Muscle of leg (tissue), 16 donors: ENCODE results near the gene CXorf51A. TPM values are rescaled to one million over a fixed set of nuclear protein-coding genes. Genes with fewer than 3 reads are reported as not detected.
"Not testable (repeated sequence)": the region's sequence is repeated elsewhere in the genome, so short reads cannot be mapped to it uniquely, and the experiment has no call there.

Source experiments
- DNase-seq: peaks from one replicate; pipeline ENCODE4 v3.0.0; 2013
- H3K27ac ChIP-seq: one replicate; pipeline ENCODE4 v1.5.1; 2013; ENCODE audit warnings: mild to moderate bottlenecking, low read length, control low read depth
- H3K27me3 ChIP-seq: one replicate; pipeline ENCODE4 v1.6.1; 2013; ENCODE audit warnings: low read length; ENCODE audit not compliant: control insufficient read depth, insufficient read depth
- H3K36me3 ChIP-seq: one replicate; pipeline ENCODE4 v1.6.1; 2013; ENCODE audit warnings: low read length; ENCODE audit not compliant: control insufficient read depth, insufficient read depth
- H3K4me1 ChIP-seq: one replicate; pipeline ENCODE4 v1.6.1; 2013; ENCODE audit warnings: low read length; ENCODE audit not compliant: control insufficient read depth, insufficient read depth
- H3K4me3 ChIP-seq: one replicate; pipeline ENCODE4 v1.5.1; 2013; ENCODE audit warnings: low read length, control low read depth
- H3K9me3 ChIP-seq: replicated peaks from 2 replicates; pipeline ENCODE4 v1.6.1; 2013; ENCODE audit warnings: low read depth, low read length; ENCODE audit not compliant: control insufficient read depth
- WGBS: methylation state at CpG from one replicate; pipeline ENCODE4 v1.1.5; 2013; ENCODE audit warnings: missing lambda C conversion rate; ENCODE audit not compliant: insufficient coverage; 5-methylcytosine and 5-hydroxymethylcytosine counted together
- long read RNA-seq, 11 donors: transcript quantifications; one replicate each; lab custom pipeline, GENCODE V29; 2026
- polyA plus RNA-seq, 8 donors: library from polyadenylated mRNA; unstranded; fragments of 120-200 nt; gene quantifications; one replicate each; pipeline versions ENCODE4 v1.2.1 to v1.2.3, GENCODE V29; 2013; ENCODE audit warnings: inconsistent platforms in 1 of 8, low replicate concordance in 1 of 8; ENCODE audit not compliant: insufficient read length in 8 of 8, insufficient read depth in 1 of 8
- total RNA-seq: library from RNA; stranded (reverse); fragments of 120-200 nt; gene quantifications from one replicate; pipeline ENCODE4 v1.2.4, GENCODE V29; 2013

Gene CXorf51A
- total RNA-seq (not detected), polyA plus RNA-seq (not detected)
- long read RNA-seq, donor 1 = 0 reads
- long read RNA-seq, donor 2 = 0 reads
- long read RNA-seq, donor 3 = 0 reads
- long read RNA-seq, donor 4 = 0 reads
- long read RNA-seq, donor 5 = 0 reads
- long read RNA-seq, donor 6 = 0 reads
- long read RNA-seq, donor 7 = 0 reads
- long read RNA-seq, donor 8 = 0 reads
- long read RNA-seq, donor 9 = 0 reads
- long read RNA-seq, donor 10 = 0 reads
- long read RNA-seq, donor 11 = 0 reads

DNA sequence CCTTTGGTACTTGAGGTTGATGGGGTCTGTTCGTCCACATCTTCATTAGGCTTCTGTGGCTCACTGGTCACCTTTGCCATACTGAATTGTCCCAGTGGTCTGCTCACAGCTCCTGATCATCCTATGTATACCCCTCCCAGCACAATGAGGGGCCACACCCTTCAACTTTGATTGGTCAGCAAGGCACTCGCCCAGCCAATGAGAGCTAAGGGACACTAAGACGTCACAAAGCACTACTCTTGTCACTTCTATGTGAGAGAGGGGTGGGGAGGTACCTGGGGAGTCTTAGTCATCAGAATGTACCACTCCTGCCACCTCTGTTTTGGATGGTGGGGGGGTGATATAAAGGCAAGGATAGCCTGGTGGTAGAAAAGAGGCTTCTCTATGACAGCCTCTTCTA, at the start of gene CXorf51A:
Gene CXorf51A, minus strand, starts transcription at position 101 of the 400 bp plus-strand sequence. Its CDS starts 21 bp downstream, at position 80.
- not testable (repeated sequence) for H3K4me3 ChIP-seq, DNase-seq, H3K4me1 ChIP-seq, H3K36me3 ChIP-seq, H3K27me3 ChIP-seq, H3K9me3 ChIP-seq, H3K27ac ChIP-seq
- WGBS = no CpG with 5 or more reads among the region's 3 CpGs

DNA sequence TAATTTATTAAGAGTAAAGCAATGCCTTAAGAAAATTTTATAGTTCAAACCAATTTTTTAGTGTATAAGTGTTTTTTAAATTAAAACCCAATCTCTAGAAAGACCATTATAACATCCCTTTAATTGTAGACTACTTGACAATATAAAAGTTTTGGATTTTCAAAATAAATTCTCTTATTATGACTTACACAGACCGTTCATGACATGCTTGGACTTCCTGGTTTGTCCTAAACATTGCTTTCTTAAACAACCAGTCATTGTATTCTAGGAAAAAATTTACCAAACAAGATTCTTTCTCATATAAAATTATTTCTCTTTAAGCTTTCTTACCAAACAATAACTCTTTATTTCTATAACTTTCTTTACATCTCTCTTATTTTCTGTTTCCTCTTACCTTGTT, 49.0 kb upstream of the CXorf51A start:
- WGBS = no CpG with 5 or more reads among the region's 1 CpG
- Histone ChIP-seq H3K36me3 (no peaks in the 10 kb centered on the region), H3K9me3 (peaks cover 14% of the 10 kb centered on the region), H3K27ac (no peak overlapping the region), H3K4me1 (no peaks in the 10 kb centered on the region), H3K4me3 (no peak overlapping the region), H3K27me3 (no peaks in the 10 kb centered on the region)
- no peak for DNase-seq

DNA sequence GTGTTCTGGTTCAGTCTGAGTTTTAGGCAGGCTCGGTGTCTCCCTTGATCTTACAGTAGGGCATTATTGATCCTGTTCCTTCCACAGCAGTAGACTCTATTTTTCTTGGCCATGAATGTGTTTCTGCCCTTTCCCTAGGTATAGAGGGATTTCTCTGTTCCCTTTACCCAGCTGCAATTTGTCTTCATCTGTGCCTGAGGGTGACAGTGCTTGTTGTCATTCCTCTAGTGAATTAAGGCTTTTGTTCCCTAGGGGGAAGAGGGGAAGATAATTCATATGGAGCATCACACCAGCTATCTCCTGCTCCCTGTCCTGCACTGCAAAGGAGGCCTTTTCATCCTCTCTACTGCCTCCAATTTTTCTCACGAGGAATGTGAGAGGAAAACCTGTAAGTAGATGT, 39.7 kb upstream of the CXorf51A start:
- DNase-seq = no peak
- H3K27ac ChIP-seq = no peak overlapping the region
- H3K9me3 ChIP-seq = peaks cover 5% of the 10 kb centered on the region

DNA sequence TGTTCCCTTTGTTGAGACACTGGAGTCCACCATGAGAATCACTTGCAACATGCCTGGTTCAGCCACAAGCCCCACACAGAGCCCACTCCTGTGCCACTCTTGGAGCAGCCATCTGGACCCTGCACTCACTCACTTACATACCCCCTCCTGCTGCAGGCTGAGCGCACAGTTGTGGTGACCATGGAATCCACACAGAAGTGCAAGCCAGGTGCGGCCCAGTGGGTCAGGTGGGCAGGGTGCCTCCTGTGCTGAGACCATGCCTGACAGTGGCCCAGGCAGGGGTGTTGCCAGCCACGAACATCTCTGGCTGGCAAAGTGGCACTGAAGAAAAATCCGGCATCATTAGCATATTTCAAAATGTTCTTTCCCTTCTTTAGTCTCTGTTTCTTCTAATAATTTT, 17.4 kb upstream of the CXorf51A start:
- no peak overlapping the region for H3K27ac ChIP-seq
- peaks cover 4% of the 10 kb centered on the region for H3K9me3 ChIP-seq
- no peaks in the 10 kb centered on the region for H3K27me3 ChIP-seq
- H3K36me3 ChIP-seq = no peaks in the 10 kb centered on the region
- no peaks in the 10 kb centered on the region for H3K4me1 ChIP-seq
- no peak overlapping the region for H3K4me3 ChIP-seq
- WGBS = 95% methylated on average over 2 of the region's 4 CpGs
- DNase-seq = no peak

More for the DNA sequence above, 39.7 kb upstream of the CXorf51A start:
- no peaks in the 10 kb centered on the region for H3K27me3 ChIP-seq
- WGBS = no CpG with 5 or more reads among the region's 2 CpGs
- H3K4me3 ChIP-seq = no peak overlapping the region
- H3K36me3 ChIP-seq = no peaks in the 10 kb centered on the region
- H3K4me1 ChIP-seq = no peaks in the 10 kb centered on the region

DNA sequence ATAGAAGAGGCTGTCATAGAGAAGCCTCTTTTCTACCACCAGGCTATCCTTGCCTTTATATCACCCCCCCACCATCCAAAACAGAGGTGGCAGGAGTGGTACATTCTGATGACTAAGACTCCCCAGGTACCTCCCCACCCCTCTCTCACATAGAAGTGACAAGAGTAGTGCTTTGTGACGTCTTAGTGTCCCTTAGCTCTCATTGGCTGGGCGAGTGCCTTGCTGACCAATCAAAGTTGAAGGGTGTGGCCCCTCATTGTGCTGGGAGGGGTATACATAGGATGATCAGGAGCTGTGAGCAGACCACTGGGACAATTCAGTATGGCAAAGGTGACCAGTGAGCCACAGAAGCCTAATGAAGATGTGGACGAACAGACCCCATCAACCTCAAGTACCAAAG, 5.1 kb downstream of the CXorf51A start, which contains the start of gene CXorf51B:
Gene CXorf51B, plus strand, starts transcription at position 301 of the 400 bp plus-strand sequence. Its CDS starts 21 bp downstream, at position 322.
- H3K27me3 ChIP-seq, H3K27ac ChIP-seq, DNase-seq, H3K9me3 ChIP-seq, H3K36me3 ChIP-seq, H3K4me3 ChIP-seq, H3K4me1 ChIP-seq: not testable (repeated sequence)
- WGBS = no CpG with 5 or more reads among the region's 3 CpGs

Other genes with a start within 250 kb of the CXorf51A start
- not detected for gene CXorf51B, start 5.0 kb downstream of the CXorf51A start, total RNA-seq
- not detected for gene CXorf51B, start 5.0 kb downstream of the CXorf51A start, polyA plus RNA-seq